Activated CD8-positive, alpha-beta memory T cell treated with anti-CD3 and anti-CD28 coated beads, Interleukin-2, amount 50 U/mL, for 4 hours (primary cell): ENCODE results near the gene GET3.
A peak's percentile ranks its signal among the peaks of the same experiment; 100 is the strongest.
"Not testable (repeated sequence)": the region's sequence is repeated elsewhere in the genome, so short reads cannot be mapped to it uniquely, and the experiment has no call there.

ENCODE experiments used
- DNase-seq: peaks from one replicate; pipeline ENCODE4 v3.0.0-alpha.2; 2020

The GET3 gene

DNA sequence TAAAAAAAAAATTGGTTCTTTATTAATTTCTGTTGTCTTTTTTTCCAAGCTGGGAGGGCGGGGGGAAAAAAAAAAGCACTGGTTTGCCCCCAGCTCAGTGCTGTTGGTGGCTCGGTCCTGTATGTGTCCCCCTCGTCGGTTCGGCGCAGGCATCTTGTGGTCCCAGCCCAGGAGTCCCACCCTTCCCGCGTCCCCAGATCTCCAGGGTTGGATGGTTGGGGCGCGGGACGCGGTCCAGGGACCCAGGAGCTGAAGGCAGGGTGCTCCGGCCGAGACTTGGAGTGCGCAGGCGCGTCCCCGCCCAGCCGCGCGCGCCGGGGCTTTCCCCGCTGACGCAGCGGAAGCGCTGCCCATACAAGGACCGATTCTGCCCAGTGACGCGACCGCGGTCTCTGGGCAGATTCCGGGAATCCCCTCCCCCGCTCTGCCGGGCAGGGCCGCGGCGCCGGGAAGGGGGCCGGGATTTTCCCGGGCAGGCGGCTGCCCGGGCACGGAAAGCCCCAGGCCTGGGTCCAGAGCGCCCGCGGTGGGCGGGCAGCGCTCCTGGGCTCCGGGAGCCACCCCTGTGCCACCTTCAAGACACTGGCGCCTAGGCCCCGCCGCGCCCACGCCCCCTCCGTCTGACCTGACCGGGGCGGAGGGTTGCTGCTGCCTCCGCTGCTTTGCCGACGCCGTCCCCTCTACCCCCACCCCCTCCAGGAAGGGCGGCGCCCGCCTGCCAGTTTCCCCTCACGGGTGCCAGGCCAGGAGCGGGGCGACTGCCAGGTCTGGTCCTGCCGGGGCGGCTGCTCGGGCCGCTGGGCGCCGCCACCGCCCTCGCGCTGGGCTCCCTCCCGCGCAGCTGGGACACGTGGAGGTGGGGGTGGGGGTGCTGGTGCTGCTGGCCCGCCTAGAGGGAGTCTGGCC, 56.2 kb downstream of the GET3 start:
- DNase-seq = peak; percentile 94

DNA sequence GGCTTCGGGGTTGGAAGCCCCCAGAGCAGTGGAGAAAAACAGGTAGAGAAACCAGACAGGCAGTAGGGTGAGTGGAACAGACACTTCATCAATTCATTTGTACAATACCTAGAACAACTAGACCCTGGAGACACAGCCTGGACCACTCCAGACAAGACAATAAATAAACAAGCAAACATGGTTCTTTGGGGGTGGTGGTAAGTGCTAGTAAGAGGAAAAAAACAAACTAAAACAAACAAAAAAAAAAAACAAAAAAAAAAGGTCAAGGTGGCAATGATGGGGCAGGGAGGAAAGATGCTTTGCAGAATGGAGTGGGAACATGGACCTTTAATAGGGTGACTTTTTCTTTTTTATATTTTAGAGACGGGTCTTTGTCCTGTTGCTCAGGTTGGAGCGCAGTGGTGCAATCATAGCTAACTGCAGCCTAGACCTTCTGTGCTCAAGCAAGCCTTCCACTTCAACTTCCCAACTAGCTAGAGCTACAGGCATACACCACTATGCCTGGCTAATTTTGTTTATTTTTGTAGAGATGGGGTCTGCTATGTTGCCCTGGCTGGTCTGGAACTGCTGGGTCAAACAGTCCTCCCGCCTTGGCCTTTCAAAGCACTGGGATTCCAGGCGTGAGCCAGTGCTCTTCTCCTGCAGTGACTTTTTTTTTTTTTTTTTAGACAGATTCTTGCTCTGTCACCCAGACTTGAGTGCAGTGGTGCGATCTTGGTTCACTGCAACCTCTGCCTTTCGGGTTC, 57.1 kb downstream of the GET3 start:
- no peak for DNase-seq

DNA sequence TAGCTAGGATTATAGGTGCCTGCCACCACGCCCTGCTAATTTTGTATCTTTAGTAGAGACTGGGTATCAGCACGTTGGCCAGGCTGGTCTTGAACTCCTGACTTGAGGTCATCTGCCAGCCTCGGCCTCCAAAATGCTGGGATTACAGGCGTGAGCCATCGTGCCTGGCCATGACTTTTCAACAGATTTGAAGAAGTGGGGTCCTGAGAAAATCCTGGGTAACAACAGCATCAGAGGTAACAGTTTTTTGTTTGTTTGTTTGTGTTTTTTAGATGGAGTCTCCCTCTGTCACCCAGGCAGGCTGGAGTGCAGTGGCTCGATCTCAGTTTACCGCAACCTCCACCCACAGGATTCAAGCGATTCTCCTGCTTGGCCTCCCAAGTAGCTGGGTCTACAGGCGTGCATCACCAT, 57.7 kb downstream of the GET3 start:
- DNase-seq = no peak

DNA sequence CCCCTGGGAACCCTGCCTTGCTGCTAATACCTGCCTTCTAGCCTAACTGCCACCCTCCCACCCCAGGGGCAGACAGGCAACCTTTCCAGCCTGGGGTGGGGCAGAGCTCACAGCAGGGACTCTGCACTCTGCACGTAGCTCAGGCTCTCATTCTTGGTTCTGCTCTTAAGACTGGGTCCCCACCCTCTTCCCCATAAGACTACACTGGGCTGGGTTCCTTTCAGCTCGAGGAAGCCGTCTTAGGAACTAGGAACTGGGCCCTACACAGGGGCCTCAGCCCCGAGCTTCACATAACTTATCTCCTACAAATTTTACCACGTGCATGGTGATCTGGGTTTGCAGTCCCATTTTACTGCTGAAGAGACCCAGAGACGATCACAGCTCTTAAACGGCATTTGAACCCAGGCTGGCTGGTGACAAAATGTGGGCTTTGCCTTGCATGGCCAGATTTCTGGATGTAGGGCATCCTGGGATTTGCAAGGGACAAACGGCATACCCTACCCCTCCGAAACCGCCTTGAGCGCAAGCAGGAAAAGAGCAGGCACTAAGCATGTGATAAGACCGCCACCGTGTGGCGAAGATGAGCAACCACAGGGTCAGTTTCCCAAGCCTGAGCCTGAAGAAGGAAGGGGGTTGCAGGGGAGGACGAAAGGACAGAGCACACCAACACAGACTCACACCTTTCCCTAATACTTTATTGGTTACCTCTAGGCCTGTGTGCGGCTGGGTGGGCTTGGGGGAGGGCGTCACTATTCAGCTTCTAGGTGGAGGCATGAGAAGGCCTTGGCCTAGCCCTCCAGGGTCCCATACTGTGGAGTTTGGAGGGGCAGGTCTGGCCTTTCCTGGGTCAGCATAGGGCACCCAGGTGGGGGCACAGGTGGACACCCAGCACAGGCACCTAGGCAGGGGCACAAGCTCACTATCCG, 59.1 kb downstream of the GET3 start:
- DNase-seq = peak; percentile 78

DNA sequence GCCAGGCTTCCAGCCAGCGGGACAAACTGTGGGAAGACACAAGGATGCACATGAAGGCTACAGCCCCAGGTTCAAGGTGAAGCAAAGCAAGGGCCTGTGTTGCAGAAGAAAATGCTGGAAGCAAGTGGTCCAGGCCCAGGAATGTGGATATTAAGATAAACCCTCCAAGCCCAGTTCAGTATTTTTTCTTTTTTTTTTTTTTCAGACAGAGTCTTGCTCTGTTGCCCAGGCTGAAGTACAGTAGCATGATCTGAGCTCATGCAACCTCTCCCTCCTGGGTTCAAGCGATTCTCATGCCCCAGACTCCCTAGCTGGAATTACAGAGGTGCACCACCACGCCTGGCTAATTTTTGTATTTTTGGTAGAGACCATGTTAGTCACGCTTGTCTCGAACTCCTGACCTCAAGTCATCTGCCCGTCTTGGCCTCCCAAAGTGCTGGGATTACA, 59.9 kb downstream of the GET3 start:
- no peak for DNase-seq

DNA sequence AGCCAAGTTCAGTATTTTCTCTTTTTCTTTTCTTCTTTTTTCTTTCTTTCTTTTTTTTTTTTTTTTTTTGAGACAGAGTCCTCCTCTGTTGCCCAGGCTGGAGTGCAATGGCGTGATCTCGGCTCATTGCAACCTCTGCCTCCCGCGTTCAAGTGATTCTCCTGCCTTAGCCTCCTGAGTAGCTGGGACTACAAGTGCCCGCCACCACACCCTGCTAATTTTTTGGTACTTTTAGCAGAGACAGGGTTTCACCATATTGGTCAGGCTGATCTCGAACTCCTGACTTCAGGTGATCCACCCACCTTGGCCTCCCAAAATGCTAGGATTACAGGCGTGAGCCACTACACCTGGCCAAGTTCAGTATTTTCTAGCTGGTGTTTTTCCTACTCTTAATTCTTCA, 60.3 kb downstream of the GET3 start:
- DNase-seq = not testable (repeated sequence)
